ENCODE measurements around the gene MYL6.

Gene MYL6

DNA sequence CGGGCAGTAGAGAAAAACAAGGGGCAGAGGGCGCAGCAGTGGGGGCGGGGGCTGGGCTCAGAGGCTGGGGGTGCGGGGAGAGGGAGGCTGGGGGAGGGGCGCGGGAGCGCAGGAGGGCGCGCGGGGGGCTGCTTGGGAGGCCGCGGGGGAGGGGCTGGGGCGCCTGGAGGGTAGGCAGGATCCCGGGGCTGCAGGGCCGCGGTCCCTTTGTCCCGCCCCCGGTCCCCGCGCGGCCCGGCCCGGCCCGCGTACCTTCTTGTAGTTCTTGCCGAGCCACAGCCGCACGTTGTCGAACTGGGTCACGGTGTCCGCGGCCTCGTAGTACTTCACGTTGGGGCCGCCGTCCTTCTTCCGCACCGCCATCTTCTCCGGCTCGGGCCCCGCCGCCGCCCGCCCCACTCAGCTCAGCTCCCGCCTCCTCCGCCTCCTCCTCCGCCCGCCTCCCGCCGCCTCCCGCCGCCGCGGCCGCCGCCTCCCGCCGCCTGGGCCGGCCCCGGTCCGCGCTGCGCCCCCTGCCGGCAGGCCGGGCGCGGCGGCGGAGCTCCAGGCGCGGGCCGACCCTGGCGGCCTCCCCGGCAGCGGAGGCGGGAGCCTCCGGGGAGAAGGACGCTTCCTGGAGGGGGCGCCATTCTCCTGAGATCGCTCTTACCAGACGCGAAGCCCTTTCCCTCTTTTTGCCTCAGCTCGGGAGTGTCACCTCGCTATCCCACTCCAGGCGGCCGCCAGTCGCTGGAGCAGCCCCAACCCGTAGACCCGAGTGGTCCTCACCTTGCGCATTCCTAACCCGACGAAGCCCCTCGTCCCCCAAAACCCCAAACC is 31.1 kb downstream of the MYL6 start, which contains the start of gene SMARCC2 (continued):
- TF ChIP-seq, protein P1, sequence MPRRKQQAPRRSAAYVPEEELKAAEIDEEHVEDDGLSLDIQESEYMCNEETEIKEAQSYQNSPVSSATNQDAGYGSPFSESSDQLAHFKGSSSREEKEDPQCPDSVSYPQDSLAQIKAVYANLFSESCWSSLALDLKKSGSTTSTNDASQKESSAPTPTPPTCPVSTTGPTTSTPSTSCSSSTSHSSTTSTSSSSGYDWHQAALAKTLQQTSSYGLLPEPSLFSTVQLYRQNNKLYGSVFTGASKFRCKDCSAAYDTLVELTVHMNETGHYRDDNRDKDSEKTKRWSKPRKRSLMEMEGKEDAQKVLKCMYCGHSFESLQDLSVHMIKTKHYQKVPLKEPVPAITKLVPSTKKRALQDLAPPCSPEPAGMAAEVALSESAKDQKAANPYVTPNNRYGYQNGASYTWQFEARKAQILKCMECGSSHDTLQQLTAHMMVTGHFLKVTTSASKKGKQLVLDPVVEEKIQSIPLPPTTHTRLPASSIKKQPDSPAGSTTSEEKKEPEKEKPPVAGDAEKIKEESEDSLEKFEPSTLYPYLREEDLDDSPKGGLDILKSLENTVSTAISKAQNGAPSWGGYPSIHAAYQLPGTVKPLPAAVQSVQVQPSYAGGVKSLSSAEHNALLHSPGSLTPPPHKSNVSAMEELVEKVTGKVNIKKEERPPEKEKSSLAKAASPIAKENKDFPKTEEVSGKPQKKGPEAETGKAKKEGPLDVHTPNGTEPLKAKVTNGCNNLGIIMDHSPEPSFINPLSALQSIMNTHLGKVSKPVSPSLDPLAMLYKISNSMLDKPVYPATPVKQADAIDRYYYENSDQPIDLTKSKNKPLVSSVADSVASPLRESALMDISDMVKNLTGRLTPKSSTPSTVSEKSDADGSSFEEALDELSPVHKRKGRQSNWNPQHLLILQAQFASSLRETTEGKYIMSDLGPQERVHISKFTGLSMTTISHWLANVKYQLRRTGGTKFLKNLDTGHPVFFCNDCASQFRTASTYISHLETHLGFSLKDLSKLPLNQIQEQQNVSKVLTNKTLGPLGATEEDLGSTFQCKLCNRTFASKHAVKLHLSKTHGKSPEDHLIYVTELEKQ (tag by site-specific recombination; IDR thresholded peaks at IDR 0.05; ENCODE audit: borderline replicate concordance) = no peak
- TF ChIP-seq, protein P2, sequence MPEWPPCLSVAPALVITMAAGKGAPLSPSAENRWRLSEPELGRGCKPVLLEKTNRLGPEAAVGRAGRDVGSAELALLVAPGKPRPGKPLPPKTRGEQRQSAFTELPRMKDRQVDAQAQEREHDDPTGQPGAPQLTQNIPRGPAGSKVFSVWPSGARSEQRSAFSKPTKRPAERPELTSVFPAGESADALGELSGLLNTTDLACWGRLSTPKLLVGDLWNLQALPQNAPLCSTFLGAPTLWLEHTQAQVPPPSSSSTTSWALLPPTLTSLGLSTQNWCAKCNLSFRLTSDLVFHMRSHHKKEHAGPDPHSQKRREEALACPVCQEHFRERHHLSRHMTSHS (tag by site-specific recombination; IDR thresholded peaks at IDR 0.05) = no peak
- no peak for TF ChIP-seq ZNF510 (tag by site-specific recombination; IDR thresholded peaks at IDR 0.05; ENCODE audit: insufficient replicate concordance)
- TF ChIP-seq, protein P3, sequence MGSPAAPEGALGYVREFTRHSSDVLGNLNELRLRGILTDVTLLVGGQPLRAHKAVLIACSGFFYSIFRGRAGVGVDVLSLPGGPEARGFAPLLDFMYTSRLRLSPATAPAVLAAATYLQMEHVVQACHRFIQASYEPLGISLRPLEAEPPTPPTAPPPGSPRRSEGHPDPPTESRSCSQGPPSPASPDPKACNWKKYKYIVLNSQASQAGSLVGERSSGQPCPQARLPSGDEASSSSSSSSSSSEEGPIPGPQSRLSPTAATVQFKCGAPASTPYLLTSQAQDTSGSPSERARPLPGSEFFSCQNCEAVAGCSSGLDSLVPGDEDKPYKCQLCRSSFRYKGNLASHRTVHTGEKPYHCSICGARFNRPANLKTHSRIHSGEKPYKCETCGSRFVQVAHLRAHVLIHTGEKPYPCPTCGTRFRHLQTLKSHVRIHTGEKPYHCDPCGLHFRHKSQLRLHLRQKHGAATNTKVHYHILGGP (tag by site-specific recombination; IDR thresholded peaks at IDR 0.05) = no peak
- TF ChIP-seq, protein P4, sequence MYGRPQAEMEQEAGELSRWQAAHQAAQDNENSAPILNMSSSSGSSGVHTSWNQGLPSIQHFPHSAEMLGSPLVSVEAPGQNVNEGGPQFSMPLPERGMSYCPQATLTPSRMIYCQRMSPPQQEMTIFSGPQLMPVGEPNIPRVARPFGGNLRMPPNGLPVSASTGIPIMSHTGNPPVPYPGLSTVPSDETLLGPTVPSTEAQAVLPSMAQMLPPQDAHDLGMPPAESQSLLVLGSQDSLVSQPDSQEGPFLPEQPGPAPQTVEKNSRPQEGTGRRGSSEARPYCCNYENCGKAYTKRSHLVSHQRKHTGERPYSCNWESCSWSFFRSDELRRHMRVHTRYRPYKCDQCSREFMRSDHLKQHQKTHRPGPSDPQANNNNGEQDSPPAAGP (tag by site-specific recombination; IDR thresholded peaks at IDR 0.05) = no peak
- TF ChIP-seq ZNF341 (tag by site-specific recombination; IDR thresholded peaks at IDR 0.05; ENCODE audit: low read depth) = peak; percentile 35; the same call in 1 of the 2 replicates
- no peak for TF ChIP-seq ZNF664 (tag by site-specific recombination; IDR thresholded peaks at IDR 0.05)
- TF ChIP-seq ZFP3 (tag by site-specific recombination; IDR thresholded peaks at IDR 0.05; ENCODE audit: low read depth) = no peak
- TF ChIP-seq ZNF654 (tag by site-specific recombination; IDR thresholded peaks at IDR 0.05; ENCODE audit: low read depth) = peak; percentile 40
- no peak for TF ChIP-seq ZNF521 (tag by site-specific recombination; IDR thresholded peaks at IDR 0.05)
- TF ChIP-seq, protein P5, sequence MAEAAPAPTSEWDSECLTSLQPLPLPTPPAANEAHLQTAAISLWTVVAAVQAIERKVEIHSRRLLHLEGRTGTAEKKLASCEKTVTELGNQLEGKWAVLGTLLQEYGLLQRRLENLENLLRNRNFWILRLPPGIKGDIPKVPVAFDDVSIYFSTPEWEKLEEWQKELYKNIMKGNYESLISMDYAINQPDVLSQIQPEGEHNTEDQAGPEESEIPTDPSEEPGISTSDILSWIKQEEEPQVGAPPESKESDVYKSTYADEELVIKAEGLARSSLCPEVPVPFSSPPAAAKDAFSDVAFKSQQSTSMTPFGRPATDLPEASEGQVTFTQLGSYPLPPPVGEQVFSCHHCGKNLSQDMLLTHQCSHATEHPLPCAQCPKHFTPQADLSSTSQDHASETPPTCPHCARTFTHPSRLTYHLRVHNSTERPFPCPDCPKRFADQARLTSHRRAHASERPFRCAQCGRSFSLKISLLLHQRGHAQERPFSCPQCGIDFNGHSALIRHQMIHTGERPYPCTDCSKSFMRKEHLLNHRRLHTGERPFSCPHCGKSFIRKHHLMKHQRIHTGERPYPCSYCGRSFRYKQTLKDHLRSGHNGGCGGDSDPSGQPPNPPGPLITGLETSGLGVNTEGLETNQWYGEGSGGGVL (tag by site-specific recombination; IDR thresholded peaks at IDR 0.05) = peak; percentile 78
- 0 out of 2 replicates have a peak, but pooled peaks have one; percentile 32 for TF ChIP-seq KLF10 (tag by site-specific recombination; IDR thresholded peaks at IDR 0.05)
- TF ChIP-seq BCL11B (tag by site-specific recombination; IDR thresholded peaks at IDR 0.05; ENCODE audit: low read depth) = no peak
- no peak for TF ChIP-seq ZNF2 (tag by site-specific recombination; IDR thresholded peaks at IDR 0.05)
- TF ChIP-seq SCRT2 (tag by site-specific recombination; IDR thresholded peaks at IDR 0.05) = no peak
- peak; percentile 81 for TF ChIP-seq SP3 (tag by site-specific recombination; IDR thresholded peaks at IDR 0.05)
- TF ChIP-seq ZNF138 (tag by site-specific recombination; IDR thresholded peaks at IDR 0.05; ENCODE audit: borderline replicate concordance) = no peak
- TF ChIP-seq SETDB1 (IDR thresholded peaks at IDR 0.05; ENCODE audit: insufficient read length, low read length) = no peak
- peak; percentile 94 for TF ChIP-seq IKZF3 (tag by site-specific recombination; IDR thresholded peaks at IDR 0.05)
- TF ChIP-seq ZNF211 (tag by site-specific recombination; IDR thresholded peaks at IDR 0.05; ENCODE audit: low read depth) = no peak
- TF ChIP-seq ZNF596 (tag by site-specific recombination; IDR thresholded peaks at IDR 0.05) = peak; percentile 27; the same call in 1 of the 2 replicates
- TF ChIP-seq, protein P6, sequence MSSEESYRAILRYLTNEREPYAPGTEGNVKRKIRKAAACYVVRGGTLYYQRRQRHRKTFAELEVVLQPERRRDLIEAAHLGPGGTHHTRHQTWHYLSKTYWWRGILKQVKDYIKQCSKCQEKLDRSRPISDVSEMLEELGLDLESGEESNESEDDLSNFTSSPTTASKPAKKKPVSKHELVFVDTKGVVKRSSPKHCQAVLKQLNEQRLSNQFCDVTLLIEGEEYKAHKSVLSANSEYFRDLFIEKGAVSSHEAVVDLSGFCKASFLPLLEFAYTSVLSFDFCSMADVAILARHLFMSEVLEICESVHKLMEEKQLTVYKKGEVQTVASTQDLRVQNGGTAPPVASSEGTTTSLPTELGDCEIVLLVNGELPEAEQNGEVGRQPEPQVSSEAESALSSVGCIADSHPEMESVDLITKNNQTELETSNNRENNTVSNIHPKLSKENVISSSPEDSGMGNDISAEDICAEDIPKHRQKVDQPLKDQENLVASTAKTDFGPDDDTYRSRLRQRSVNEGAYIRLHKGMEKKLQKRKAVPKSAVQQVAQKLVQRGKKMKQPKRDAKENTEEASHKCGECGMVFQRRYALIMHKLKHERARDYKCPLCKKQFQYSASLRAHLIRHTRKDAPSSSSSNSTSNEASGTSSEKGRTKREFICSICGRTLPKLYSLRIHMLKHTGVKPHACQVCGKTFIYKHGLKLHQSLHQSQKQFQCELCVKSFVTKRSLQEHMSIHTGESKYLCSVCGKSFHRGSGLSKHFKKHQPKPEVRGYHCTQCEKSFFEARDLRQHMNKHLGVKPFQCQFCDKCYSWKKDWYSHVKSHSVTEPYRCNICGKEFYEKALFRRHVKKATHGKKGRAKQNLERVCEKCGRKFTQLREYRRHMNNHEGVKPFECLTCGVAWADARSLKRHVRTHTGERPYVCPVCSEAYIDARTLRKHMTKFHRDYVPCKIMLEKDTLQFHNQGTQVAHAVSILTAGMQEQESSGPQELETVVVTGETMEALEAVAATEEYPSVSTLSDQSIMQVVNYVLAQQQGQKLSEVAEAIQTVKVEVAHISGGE (tag by site-specific recombination; conservative IDR thresholded peaks at IDR 0.05; ENCODE audit: low read depth) = no peak
- TF ChIP-seq ZNF37A (tag by site-specific recombination; IDR thresholded peaks at IDR 0.05) = no peak
- TF ChIP-seq, protein P7, sequence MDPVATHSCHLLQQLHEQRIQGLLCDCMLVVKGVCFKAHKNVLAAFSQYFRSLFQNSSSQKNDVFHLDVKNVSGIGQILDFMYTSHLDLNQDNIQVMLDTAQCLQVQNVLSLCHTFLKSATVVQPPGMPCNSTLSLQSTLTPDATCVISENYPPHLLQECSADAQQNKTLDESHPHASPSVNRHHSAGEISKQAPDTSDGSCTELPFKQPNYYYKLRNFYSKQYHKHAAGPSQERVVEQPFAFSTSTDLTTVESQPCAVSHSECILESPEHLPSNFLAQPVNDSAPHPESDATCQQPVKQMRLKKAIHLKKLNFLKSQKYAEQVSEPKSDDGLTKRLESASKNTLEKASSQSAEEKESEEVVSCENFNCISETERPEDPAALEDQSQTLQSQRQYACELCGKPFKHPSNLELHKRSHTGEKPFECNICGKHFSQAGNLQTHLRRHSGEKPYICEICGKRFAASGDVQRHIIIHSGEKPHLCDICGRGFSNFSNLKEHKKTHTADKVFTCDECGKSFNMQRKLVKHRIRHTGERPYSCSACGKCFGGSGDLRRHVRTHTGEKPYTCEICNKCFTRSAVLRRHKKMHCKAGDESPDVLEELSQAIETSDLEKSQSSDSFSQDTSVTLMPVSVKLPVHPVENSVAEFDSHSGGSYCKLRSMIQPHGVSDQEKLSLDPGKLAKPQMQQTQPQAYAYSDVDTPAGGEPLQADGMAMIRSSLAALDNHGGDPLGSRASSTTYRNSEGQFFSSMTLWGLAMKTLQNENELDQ (tag by site-specific recombination; IDR thresholded peaks at IDR 0.05; ENCODE audit: low read depth) = no peak
